H9 (cell line): ENCODE measurements around the gene GYG2. TPM values are rescaled to one million over a fixed set of nuclear protein-coding genes. Genes with fewer than 3 reads are reported as not detected.

Source experiments
- DNase-seq: peaks from one replicate; pipeline ENCODE4 v3.0.0-alpha.2; 2017
- H2AFZ ChIP-seq: one replicate; pipeline ENCODE4 v1.6.1; 2013; ENCODE audit warnings: mild to moderate bottlenecking, low read length, control low read depth, moderate library complexity
- H2AK5ac ChIP-seq: 2 replicates; pipeline ENCODE4 v1.6.1; 2013; ENCODE audit warnings: low read length, control low read depth, mixed read lengths; ENCODE audit not compliant: insufficient read length
- H2BK120ac ChIP-seq: one replicate; pipeline ENCODE4 v1.6.1; 2013; ENCODE audit warnings: low read depth, mild to moderate bottlenecking, low read length, control low read depth, inconsistent platforms; ENCODE audit not compliant: poor library complexity, severe bottlenecking
- H2BK12ac ChIP-seq: 2 replicates; pipeline ENCODE4 v1.6.1; 2013; ENCODE audit warnings: low read length, control low read depth, mixed read lengths, low read depth; ENCODE audit not compliant: insufficient read length
- H2BK15ac ChIP-seq: 2 replicates; pipeline ENCODE4 v1.6.1; 2013; ENCODE audit warnings: low read depth, low read length, control low read depth
- H2BK20ac ChIP-seq: one replicate; pipeline ENCODE4 v1.6.1; 2013; ENCODE audit warnings: low read depth, mild to moderate bottlenecking, low read length, control low read depth, inconsistent platforms; ENCODE audit not compliant: poor library complexity, severe bottlenecking
- H2BK5ac ChIP-seq: 2 replicates; pipeline ENCODE4 v1.6.1; 2013; ENCODE audit warnings: low read length, control low read depth, mixed read lengths; ENCODE audit not compliant: insufficient read length
- H3K14ac ChIP-seq: 2 replicates; pipeline ENCODE4 v1.6.1; 2013; ENCODE audit warnings: low read length, control low read depth; ENCODE audit not compliant: insufficient read depth
- H3K18ac ChIP-seq: 2 replicates; pipeline ENCODE4 v1.6.1; 2013; ENCODE audit warnings: low read depth, mild to moderate bottlenecking, mixed read lengths, low read length, control low read depth; ENCODE audit not compliant: insufficient read length
- H3K23ac ChIP-seq: 2 replicates; pipeline ENCODE4 v1.6.1; 2013; ENCODE audit warnings: low read length, control low read depth, mixed read lengths, low read depth; ENCODE audit not compliant: insufficient read length
- H3K23me2 ChIP-seq: 2 replicates; pipeline ENCODE4 v1.6.1; 2013; ENCODE audit warnings: low read depth, mild to moderate bottlenecking, mixed read lengths, low read length, control low read depth; ENCODE audit not compliant: insufficient read length, poor library complexity, severe bottlenecking
- H3K27ac ChIP-seq: 2 replicates; pipeline ENCODE4 v1.5.1; 2013; ENCODE audit warnings: low read length, control low read depth, mixed read lengths, low read depth; ENCODE audit not compliant: insufficient read length
- H3K27me3 ChIP-seq: 2 replicates; pipeline ENCODE4 v1.6.1; 2013; ENCODE audit warnings: low read length, control low read depth, inconsistent platforms; ENCODE audit not compliant: insufficient read depth
- H3K4ac ChIP-seq: 2 replicates; pipeline ENCODE4 v1.6.1; 2013; ENCODE audit warnings: low read depth, mild to moderate bottlenecking, control low read depth, inconsistent platforms, low read length, moderate library complexity
- H3K4me1 ChIP-seq: 2 replicates; pipeline ENCODE4 v1.6.1; 2013; ENCODE audit warnings: low read length, control low read depth, inconsistent platforms; ENCODE audit not compliant: insufficient read depth
- H3K4me2 ChIP-seq: 2 replicates; pipeline ENCODE4 v1.6.1; 2013; ENCODE audit warnings: low read length, control low read depth, mixed read lengths; ENCODE audit not compliant: insufficient read length, insufficient read depth
- H3K56ac ChIP-seq: 2 replicates; pipeline ENCODE4 v1.6.1; 2013; ENCODE audit warnings: low read depth, mild to moderate bottlenecking, mixed read lengths, low read length, control low read depth; ENCODE audit not compliant: insufficient read length
- H3K79me1 ChIP-seq: 2 replicates; pipeline ENCODE4 v1.6.1; 2013; ENCODE audit warnings: low read depth, mild to moderate bottlenecking, moderate library complexity, low read length, control low read depth, inconsistent platforms; ENCODE audit not compliant: insufficient read depth, poor library complexity, severe bottlenecking
- H3K79me2 ChIP-seq: 2 replicates; pipeline ENCODE4 v1.6.1; 2013; ENCODE audit warnings: low read length, control low read depth, inconsistent platforms; ENCODE audit not compliant: insufficient read depth
- H3K9ac ChIP-seq: 2 replicates; pipeline ENCODE4 v1.6.1; 2013; ENCODE audit warnings: low read length, control low read depth, mixed read lengths; ENCODE audit not compliant: insufficient read length; ENCODE audit errors: extremely low read depth
- H3K9me3 ChIP-seq: one replicate; pipeline ENCODE4 v1.6.1; 2013; ENCODE audit warnings: low read depth, low read length, inconsistent platforms; ENCODE audit not compliant: control insufficient read depth
- H3T11ph ChIP-seq: one replicate; pipeline ENCODE4 v1.6.1; 2013; ENCODE audit warnings: mild to moderate bottlenecking, low read length, control low read depth, inconsistent platforms
- H4K20me1 ChIP-seq: one replicate; pipeline ENCODE4 v1.6.1; 2013; ENCODE audit not compliant: control insufficient read depth, insufficient read length, insufficient read depth
- H4K5ac ChIP-seq: 2 replicates; pipeline ENCODE4 v1.6.1; 2013; ENCODE audit warnings: low read depth, mild to moderate bottlenecking, mixed read lengths, low read length, control low read depth; ENCODE audit not compliant: insufficient read length
- H4K8ac ChIP-seq: replicated peaks from 2 replicates; pipeline ENCODE4 v1.6.1; 2013; ENCODE audit warnings: low read length, control low read depth, mixed read lengths, low read depth; ENCODE audit not compliant: insufficient read length
- H4K91ac ChIP-seq: 2 replicates; pipeline ENCODE4 v1.6.1; 2013; ENCODE audit warnings: low read depth, mild to moderate bottlenecking, moderate library complexity, mixed read lengths, low read length, control low read depth; ENCODE audit not compliant: insufficient read length
- H3K27ac Mint-ChIP-seq, 3 experiments: 2 replicates in 2 of 3; 3 replicates in 1 of 3; pipeline ENCODE4 v1.8.0; 2020 to 2021; ENCODE audit warnings: mixed read lengths in 3 of 3, mild to moderate bottlenecking in 1 of 3, moderate library complexity in 1 of 3
- H3K27me3 Mint-ChIP-seq: 2 replicates; pipeline ENCODE4 v1.8.0; 2021; ENCODE audit warnings: low read depth, mild to moderate bottlenecking, moderate library complexity, mixed read lengths
- H3K36me3 Mint-ChIP-seq, 3 experiments: 2 replicates in 2 of 3; 3 replicates in 1 of 3; pipeline ENCODE4 v1.8.0; 2020 to 2021; ENCODE audit warnings: low read depth in 3 of 3, mixed read lengths in 3 of 3; ENCODE audit not compliant: insufficient read depth in 1 of 3
- H3K4me1 Mint-ChIP-seq, 2 experiments: 2 replicates each; pipeline ENCODE4 v1.8.0; 2020; ENCODE audit warnings: mixed read lengths in 2 of 2
- H3K4me3 Mint-ChIP-seq, 2 experiments: 2 replicates in 1 of 2; 3 replicates in 1 of 2; pipeline ENCODE4 v1.8.0; 2020 to 2021; ENCODE audit warnings: mild to moderate bottlenecking in 2 of 2, mixed read lengths in 2 of 2, moderate library complexity in 1 of 2
- H3K9me3 Mint-ChIP-seq, 2 experiments: 2 replicates in 1 of 2; 3 replicates in 1 of 2; pipeline ENCODE4 v1.8.0; 2020; ENCODE audit warnings: mild to moderate bottlenecking in 2 of 2, mixed read lengths in 2 of 2, moderate library complexity in 1 of 2
- CTCF ChIP-seq: fragments of 200-600 bp; sonication (generic); conservative IDR thresholded peaks from 3 replicates; pipeline ENCODE4 v1.8.0; 2021; ENCODE audit warnings: antibody characterized with exemption, mild to moderate bottlenecking
- total RNA-seq: library from RNA; stranded (reverse); gene quantifications from 2 replicates; pipeline ENCODE4 v1.2.1, GENCODE V29; 2021

The GYG2 gene
- total RNA-seq, 1 experiment from 2014 or later: 95.9 TPM

GRCh38 chrX:2846992-2847391 is 18.3 kb downstream of the GYG2 start:
- H3K23ac ChIP-seq: no peak overlapping the region
- H3K27ac Mint-ChIP-seq: no peak overlapping the region
- H2BK120ac ChIP-seq: no peak overlapping the region
- peaks cover 4 to 5% of the 10 kb centered on the region in 2 experiments; a peak in 4 of 5 replicates for H3K9me3 Mint-ChIP-seq
- no peak overlapping the region for H2BK5ac ChIP-seq
- H3K79me1 ChIP-seq: no peaks in the 10 kb centered on the region
- H2BK20ac ChIP-seq: no peak overlapping the region
- no peak overlapping the region for H3K56ac ChIP-seq
- H4K20me1 ChIP-seq: no peaks in the 10 kb centered on the region
- H3K4me2 ChIP-seq: no peak overlapping the region
- H3K36me3 Mint-ChIP-seq: peaks cover 23 to 25% (median 23%) of the 10 kb centered on the region in 3 experiments
- no peak overlapping the region for H4K91ac ChIP-seq
- H3K14ac ChIP-seq: no peak overlapping the region
- H2BK15ac ChIP-seq: no peak overlapping the region
- no peak for DNase-seq
- no peak overlapping the region for H3T11ph ChIP-seq
- no peak overlapping the region for H3K27ac ChIP-seq
- H3K27me3 Mint-ChIP-seq: no peaks in the 10 kb centered on the region
- H2AFZ ChIP-seq: no peak overlapping the region
- peaks cover 4% of the 10 kb centered on the region; the same call in 1 of the 2 replicates for H3K4me1 ChIP-seq
- no peaks in the 10 kb centered on the region for H3K9me3 ChIP-seq
- H3K27me3 ChIP-seq: no peaks in the 10 kb centered on the region
- no peak overlapping the region for H4K8ac ChIP-seq
- H3K23me2 ChIP-seq: no peaks in the 10 kb centered on the region
- no peak overlapping the region for H2AK5ac ChIP-seq
- no peak overlapping the region for H3K4me3 Mint-ChIP-seq
- no peak overlapping the region for H2BK12ac ChIP-seq
- peaks cover 26 to 32% of the 10 kb centered on the region in 2 experiments for H3K4me1 Mint-ChIP-seq
- H3K79me2 ChIP-seq: no peaks in the 10 kb centered on the region
- H3K18ac ChIP-seq: no peak overlapping the region
- no peak for TF ChIP-seq CTCF
- no peak overlapping the region for H4K5ac ChIP-seq
- H3K9ac ChIP-seq: no peak overlapping the region
- no peak overlapping the region for H3K4ac ChIP-seq
